NCI-H446 (cell line): ENCODE data around the gene ADGRB3.
"Not testable (repeated sequence)": the region's sequence is repeated elsewhere in the genome, so short reads cannot be mapped to it uniquely, and the experiment has no call there.

Experiments
- DNase-seq, 2 experiments: peaks; one replicate each; lab custom pipeline; 2025; lab: John Stamatoyannopoulos, UW

The ADGRB3 gene

GRCh38 chr6:68649669-68650068 is 14.6 kb downstream of the ADGRB3 start:
- peak in 1 of 2 experiments; percentile 33 for DNase-seq

GRCh38 chr6:68650142-68650541 is 15.1 kb downstream of the ADGRB3 start:
- DNase-seq = no peak

GRCh38 chr6:68651011-68651985 is 16.2 kb downstream of the ADGRB3 start:
- DNase-seq = peak; percentile 22 to 31

GRCh38 chr6:68652117-68652536 is 17.0 kb downstream of the ADGRB3 start:
- no peak for DNase-seq

GRCh38 chr6:68653074-68653705 is 18.1 kb downstream of the ADGRB3 start:
- DNase-seq = no peak

- no peak for DNase-seq
Measured at GRCh38 chr6:68653706-68654089, 18.6 kb downstream of the ADGRB3 start.

GRCh38 chr6:68654134-68654533 is 19.1 kb downstream of the ADGRB3 start:
- peak in 1 of 2 experiments; percentile 23 for DNase-seq

GRCh38 chr6:68655028-68655427 is 19.9 kb downstream of the ADGRB3 start:
- no peak for DNase-seq

GRCh38 chr6:68657374-68658139 is 22.5 kb downstream of the ADGRB3 start:
- no peak for DNase-seq

- no peak for DNase-seq
Measured at GRCh38 chr6:68658338-68658737, 23.3 kb downstream of the ADGRB3 start.

GRCh38 chr6:68673255-68673654 is 38.2 kb downstream of the ADGRB3 start:
- DNase-seq = no peak

GRCh38 chr6:68675548-68675947 is 40.5 kb downstream of the ADGRB3 start:
- no peak for DNase-seq

GRCh38 chr6:68676094-68676493 is 41.0 kb downstream of the ADGRB3 start:
- not testable (repeated sequence) for DNase-seq

- DNase-seq = no peak
Measured at GRCh38 chr6:68677058-68677457, 42.0 kb downstream of the ADGRB3 start.

- peak in 1 of 2 experiments; percentile 33 for DNase-seq
Measured at GRCh38 chr6:68679399-68679798, 44.3 kb downstream of the ADGRB3 start.

- no peak for DNase-seq
Measured at GRCh38 chr6:68680264-68680663, 45.2 kb downstream of the ADGRB3 start.

GRCh38 chr6:68689910-68690309 is 54.8 kb downstream of the ADGRB3 start:
- DNase-seq = no peak

GRCh38 chr6:68691120-68691519 is 56.0 kb downstream of the ADGRB3 start:
- no peak for DNase-seq

GRCh38 chr6:68693271-68693670 is 58.2 kb downstream of the ADGRB3 start:
- DNase-seq = no peak

GRCh38 chr6:68695403-68695802 is 60.3 kb downstream of the ADGRB3 start:
- DNase-seq = no peak

- no peak for DNase-seq
Measured at GRCh38 chr6:68695838-68696237, 60.8 kb downstream of the ADGRB3 start.

GRCh38 chr6:68697394-68697793 is 62.3 kb downstream of the ADGRB3 start:
- no peak for DNase-seq
